Amniotic stem cell (primary cell): Measurements from ENCODE around the gene FAM3D.
"Not testable (repeated sequence)": the region's sequence is repeated elsewhere in the genome, so short reads cannot be mapped to it uniquely, and the experiment has no call there.

Experiments used
- DNase-seq: peaks from one replicate; lab custom pipeline; 2025; lab: John Stamatoyannopoulos, UW

Gene FAM3D, protein sequence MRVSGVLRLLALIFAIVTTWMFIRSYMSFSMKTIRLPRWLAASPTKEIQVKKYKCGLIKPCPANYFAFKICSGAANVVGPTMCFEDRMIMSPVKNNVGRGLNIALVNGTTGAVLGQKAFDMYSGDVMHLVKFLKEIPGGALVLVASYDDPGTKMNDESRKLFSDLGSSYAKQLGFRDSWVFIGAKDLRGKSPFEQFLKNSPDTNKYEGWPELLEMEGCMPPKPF

DNA sequence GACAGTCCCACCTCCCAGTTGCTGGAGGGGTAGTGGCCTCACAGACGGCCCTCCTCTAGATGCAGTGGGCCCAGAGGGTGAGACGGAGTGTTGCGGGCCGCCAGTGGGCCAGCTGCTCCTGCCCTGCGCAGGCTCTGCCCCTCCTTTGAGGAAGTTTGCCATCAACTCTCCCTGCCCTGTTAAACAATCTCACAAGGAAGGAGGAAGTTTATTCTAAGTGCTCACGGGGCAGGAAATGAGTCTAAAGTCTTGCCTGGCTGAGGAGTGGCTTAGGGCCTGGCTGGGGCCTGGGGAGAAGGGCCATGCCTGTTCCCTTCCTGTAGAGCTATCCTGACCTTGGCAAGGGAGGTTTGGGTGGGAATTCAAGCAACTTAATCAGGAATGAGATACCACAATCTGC is at the start of gene FAM3D:
Gene FAM3D (minus strand): TSS at position 92 of the 400 bp plus-strand sequence. CDS start 11,211 bp downstream, outside the sequence.
- DNase-seq, result no peak

DNA sequence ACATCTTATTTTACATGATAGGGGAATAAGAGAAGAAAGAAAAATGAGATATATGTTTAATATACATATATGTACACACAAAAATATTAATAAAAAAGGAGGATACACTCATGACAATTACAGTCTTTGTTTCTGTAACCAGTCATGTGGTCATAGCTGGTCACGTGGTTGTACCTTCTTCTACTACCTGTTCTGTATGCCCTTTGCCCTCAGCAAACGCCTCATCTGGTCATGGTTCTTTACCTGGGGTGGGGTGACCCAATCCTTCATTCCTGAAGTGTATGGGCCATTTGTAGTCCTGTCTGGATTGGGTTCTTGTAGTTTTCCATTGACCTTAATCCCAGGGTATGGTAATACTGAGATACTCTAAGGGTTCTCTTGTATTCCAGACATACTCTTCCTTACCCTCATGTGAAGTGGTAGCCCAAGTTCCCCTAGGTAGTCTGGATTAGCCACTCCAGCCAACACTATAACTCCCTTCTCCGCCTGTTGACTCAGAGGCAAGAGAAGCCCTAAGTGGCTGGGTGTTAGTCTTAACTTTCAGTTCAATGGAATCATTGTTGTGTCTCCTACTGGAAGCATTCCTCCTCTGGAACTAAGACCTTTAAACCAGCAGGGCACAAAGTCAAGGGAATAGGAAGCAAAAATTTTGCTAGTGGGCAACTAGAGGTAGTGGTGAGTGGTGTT is 47.3 kb upstream of the FAM3D start:
- DNase-seq, result no peak

DNA sequence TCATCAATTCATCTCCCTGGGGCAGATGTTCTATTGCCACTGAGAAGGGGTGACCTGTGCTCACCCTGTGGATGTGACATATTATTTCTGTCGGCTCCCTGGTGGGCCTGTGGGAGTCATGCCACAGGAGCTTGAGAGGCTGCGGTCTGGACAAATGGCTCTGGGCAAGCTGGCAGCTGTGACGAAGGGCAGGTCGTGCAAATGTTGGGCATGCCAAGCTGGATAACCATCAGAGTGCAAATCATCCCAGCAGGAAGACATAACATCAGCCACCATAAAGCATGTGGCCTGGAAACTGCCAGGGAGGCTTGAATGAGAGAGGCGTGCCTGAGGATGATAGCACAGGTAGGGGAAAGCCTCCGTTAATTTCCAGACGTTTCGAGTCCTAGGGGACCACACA is 45.3 kb upstream of the FAM3D start:
- no peak for DNase-seq

DNA sequence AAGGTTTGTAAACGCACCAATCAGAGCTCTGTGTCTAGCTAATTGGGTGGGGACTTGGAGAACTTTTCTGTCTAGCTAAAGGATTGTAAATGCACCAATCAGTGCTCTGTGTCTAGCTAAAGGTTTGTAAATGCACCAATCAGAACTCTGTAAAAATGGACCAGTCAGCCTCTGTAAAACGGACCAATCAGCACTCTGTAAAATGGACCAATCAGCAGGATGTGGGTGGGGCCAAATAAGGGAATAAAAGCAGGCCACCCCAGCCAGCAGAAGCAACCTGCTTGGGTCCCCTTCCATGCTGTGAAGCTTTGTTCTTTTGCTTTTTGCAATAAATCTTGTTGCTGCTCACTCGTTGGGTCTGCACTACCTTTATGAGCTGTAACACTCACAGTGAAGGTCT is 42.4 kb upstream of the FAM3D start:
- not testable (repeated sequence) for DNase-seq

DNA sequence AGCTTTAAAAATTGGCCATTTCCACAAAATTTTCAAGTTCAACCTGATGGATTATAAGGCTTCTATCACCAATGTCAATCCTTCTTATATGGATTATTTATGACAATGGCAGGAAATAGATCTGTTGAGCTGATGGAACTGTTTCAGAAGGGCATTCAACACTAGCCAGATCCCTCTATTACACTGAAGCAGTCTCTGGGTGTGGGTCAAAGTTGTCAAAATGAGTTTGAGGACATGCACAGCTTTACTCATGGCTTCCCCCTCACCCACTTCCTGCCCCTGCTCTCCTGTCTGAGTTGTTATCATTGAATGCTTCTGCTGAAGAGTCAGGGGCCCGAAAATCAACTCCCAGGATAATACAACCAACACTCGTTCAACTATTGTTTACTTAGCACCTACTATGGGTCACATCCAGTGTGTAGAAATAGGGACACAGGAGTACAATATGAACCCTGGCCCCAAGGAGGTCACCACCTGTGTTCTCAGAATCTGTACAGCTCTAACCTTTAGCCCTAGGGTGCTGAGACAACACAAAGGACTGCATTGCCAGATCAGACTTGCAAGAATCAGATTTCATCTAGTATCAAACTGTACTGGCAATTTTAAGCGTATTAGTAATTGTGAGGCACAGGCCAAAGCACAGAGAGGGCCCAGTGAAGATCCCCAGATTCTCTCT is 41.7 kb upstream of the FAM3D start:
- DNase-seq, result no peak

DNA sequence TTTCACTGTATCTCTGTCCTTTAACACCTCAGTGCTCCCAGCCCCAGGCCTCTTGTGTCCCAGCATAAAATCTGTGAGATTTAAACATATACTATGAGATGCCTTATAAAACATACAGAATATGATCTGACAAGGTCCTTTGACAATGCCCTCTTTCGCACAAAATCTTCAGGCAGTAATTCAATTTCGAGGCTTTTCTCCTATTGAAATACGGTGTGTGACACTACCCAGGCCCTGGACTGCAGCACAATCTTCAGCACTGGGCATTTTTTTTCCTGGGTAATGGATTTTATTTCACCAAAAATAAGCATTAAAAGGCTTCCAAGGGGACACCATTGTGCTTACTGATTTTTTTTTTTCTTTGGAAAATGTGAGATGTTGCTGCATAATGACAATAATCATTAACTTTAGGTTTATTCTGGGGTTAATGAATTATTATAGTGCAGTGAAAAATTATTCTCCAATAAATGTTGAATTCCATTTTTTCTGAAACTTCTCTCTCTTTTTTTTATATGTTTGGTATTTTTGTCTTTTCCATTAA is 40.9 kb upstream of the FAM3D start:
- DNase-seq, result no peak

DNA sequence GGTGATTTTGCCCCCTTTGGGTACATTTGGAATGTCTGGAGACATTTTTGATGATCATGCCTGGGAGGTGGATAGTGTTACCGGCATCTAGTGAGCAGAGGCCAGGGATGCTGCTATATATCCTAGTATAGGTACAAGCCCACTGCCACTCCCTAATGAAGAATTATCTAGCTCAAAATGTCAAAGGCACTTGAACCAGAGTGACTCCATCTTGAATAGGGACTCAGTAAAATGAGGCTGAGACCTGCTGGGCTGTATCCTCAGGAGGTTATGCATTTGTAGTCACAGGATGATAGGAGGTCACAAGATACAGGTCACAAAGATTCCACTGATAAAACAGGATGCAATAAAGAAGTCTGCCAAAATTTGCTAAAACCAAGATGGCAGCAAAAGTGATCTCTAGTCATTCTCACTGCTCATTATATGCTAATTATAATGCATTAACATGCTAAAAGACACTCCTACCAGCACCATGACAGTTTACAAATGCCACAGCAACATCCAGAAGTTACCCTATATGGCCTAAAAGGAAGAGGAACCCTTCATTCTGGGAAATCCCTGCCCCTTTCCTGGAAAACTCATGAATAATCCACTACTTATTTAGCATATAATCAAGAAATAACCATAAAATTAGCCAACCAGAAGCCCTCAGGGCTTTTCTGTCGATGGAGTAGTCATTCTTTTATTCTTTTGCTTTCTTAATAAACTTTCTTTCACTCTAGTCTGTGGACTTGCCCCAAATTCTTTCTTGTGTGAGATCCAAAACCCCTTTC is 40.0 kb upstream of the FAM3D start:
- DNase-seq, result no peak

DNA sequence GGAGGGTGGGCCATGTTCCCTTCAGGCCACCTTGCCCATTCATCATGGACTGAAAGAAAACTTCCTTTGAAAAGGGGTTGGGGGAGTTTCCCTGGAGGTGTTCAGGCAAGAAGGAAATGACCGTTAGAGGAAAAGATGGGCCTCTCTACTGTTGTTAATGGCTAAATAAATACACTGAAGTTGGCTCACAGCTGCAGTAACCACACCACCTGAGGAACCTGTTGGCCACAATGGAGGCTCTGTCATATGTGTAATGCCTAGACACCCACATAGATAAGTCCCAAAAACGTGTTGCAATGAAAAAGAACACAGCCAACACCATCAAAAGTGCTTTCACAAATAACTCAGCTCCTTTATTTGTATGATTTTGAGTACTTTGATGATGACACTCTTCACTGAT is 38.2 kb upstream of the FAM3D start:
- no peak for DNase-seq

DNA sequence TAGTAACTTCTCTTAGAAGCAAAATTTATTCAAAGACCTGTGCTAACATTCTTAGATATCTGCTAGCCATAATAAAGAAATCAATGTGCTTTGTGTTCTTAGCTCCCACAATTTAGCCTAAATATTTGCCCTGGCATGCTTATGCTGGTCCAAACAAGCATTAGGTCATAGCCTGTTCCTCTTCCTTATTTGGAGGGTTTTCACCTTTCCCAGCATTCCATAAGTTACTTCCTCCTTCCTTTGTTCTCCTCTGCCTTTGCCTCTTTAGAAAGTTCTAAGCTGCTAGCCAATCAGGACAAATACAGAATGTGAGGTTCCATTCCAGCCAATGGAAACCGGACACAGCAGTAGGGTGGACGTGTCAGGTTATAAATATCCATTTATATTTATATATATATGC is 37.7 kb upstream of the FAM3D start:
- DNase-seq, result not testable (repeated sequence)

DNA sequence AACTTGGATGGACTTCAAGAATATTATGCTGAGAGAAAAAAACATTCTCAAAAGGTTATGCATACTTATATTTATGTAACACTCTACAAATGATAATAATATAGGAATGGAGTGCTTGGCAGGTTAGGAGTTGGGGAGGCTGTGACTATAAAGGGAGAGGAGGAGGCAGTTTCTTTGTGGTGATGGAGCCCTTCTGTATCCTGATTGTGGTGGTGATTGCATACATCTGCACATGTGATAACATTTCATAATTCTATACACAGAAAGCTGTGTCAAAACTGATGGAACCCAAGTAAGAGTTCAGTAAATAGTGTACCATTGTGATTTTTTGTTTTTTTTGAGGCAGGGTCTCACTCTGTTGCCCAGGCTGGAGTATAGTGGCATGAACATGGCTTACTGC is 31.7 kb upstream of the FAM3D start:
- no peak for DNase-seq

DNA sequence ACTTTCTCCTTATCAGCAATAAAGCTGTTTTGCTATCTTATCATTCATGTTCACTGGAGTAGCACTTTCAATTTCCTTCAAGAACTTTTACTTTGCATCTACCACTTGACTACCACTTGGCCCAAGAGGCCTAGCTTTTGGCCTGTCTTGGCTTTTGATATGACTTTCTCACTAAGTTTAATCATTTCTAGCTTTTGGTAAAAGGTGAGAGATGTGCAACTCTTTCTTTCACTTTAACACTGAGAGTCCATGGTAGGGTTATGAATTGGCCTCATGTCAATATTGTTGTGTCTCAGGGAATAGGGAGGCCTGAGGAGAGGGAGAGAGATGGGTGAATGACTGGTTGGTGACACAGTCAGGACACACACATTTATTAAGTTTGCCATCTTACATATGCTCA is 31.0 kb upstream of the FAM3D start:
- DNase-seq, result no peak

DNA sequence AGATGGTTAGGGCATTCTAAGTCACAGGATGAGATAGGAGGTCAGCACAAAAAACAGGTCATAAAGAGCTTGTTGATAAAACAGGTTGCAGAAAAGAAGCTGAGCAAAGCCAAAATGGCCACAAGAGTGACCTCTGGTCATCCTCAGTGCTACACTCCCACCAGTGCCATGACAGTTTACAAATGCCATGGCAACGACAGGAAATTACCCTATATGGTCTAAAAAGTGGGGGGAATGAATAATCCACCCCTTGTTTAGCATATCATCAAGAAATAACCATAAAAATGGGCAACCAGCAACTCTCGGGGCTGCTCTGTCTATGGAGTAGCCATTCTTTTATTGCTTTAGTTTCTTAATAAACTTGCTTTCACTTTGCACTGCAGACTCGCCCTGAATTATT is 30.2 kb upstream of the FAM3D start:
- not testable (repeated sequence) for DNase-seq

DNA sequence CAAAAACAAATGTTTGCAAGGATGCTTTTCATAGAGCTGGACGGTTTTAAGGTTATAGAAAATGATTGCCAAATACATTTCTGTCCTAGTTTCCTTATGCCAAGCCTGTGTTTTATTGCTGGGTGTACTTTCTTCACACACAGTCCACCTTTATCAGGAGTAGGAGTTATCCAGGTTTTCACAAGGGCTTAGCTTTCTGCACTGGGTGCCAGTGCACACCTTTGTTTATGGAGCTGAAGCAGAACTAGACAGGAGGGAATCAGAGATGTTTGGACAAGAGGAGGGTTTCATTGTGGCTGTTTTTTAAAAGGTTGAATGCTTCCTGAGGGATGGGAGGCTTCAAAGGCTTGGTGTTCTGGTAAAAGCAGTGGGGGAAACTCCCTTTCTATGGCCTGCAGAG is 29.5 kb upstream of the FAM3D start:
- no peak for DNase-seq

DNA sequence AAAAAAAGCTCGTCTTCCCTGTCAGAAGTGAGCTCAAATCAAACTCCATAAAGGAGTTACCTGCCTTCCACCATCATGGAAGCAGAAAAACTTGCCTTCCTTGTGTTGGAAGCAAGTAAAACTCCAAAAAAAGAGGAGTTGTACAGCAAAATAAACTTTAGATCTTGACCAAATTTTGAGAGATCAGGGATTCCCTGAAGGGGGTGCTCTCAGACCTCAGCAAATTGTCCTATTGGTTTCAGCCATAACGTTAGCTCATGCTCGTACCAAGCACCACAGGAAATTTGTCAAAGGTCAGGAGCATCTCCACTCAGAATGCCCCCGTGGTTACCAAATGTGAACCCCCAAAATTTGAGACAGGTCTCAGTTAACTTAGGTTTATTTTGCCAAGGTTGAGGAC is 28.7 kb upstream of the FAM3D start:
- not testable (repeated sequence) for DNase-seq

DNA sequence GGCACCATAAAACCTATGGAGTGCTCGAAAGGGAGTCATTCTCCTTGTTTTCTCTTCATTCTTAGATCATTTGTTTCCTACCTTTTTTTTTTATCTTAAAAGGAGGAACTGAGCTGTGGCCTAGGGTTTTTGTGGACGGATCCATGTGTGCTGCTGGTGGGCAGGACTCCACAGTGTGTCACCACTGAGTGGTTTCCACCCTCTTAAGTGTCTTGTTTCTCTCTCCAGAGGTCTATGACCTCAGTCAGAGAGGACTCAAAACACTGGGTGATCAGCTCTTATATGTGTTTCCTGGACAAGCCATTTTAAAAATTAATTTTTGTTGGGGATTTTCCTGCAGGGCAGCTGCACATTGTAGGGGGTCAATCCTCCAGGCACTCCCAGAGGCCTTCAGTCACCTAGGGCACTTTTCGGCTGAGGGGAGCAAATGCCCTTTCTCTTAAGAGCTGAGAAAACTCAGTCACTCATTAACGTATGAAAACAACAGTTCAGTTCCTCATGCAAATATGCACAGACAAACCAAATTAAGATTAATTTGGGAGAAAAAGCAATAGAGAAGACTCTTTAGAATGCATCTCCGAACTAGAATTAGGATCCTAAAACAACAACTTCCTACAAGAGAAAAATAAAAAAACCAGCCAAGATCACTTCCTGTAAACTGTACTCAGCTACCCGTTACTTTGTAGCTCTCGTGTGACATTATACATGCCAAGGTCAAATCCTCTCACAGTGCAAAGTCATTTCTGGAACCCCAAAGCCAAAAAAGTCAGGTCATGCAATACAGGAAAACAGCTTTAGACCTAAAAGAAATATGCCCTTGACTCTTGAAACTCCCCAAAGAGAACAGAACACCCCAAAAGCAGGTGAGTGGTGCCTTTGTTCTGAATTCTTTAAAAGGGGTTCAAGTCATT is 27.6 kb upstream of the FAM3D start:
- no peak for DNase-seq

DNA sequence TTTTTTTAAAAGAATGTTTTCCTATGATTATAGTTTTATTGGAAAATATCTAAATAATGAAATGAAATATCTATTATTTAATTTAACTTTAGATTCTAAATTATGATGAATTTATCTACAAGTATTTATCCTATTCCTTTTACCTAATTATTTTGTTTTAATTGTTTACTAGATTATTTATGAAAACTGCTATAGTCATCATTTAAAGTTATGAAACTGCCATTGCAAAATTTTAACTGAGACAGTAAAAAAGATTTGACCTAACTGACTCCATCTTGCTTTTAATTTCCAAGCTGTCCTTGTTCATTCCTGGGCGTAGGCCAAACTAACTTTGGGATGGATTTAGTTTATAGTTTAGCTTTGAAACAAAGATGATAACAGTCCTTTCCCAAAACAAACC is 25.9 kb upstream of the FAM3D start:
- DNase-seq, result no peak

DNA sequence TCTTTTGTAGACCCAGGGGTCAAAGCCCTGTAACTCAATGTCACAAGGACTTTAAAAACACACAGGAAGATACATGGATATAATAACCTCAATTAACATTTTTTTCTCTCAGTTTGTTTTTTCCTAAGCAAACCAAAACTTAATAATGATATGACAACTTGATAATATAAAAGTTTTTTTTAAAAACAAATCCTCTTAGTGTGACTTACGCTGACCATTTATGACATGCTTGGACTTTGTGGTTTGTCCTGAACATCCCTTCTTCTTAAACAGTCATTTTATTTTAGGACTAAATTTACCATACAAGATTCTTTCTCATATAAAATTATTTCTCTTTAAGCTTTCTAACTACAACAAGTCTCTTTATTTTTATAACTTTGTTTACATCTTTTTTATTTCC is 25.4 kb upstream of the FAM3D start:
- DNase-seq, result no peak

DNA sequence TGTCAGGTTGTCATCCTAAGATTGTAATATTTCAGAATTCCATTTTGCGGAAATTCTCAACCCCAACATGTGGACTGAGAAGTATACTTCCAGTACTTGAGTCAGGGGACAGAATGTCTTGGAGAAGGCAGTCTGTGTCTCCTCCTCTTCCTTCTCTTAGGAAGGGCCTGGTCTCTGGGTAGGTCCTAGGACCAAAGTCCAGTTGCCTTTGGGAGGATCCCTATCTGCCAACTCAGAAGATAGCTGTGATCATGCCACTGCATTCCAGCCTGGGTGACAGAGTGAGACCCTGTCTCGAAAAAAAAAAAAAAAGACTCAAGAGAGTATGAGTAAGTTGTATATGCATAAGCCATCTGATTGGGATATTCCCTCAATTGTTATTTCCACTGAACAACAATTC is 23.9 kb upstream of the FAM3D start:
- no peak for DNase-seq

DNA sequence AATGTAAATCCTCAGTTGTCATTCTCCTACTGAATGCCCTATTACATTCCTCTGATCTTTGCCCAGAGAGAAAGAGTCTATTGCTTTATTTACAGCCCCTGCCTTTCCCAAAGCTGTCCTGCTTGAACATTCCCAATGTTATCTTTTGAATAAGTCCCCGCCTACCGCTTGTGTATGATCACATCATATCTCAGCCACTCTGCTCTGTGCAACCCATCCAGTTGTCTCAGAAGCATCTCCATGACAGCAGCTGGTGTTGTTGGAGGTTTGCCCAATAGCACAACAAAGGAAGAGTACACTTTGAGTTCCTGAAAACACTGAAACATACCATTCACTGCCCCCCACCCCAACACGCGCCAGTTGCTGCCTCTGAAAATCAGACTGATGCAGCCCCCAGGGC is 22.0 kb upstream of the FAM3D start:
- no peak for DNase-seq

DNA sequence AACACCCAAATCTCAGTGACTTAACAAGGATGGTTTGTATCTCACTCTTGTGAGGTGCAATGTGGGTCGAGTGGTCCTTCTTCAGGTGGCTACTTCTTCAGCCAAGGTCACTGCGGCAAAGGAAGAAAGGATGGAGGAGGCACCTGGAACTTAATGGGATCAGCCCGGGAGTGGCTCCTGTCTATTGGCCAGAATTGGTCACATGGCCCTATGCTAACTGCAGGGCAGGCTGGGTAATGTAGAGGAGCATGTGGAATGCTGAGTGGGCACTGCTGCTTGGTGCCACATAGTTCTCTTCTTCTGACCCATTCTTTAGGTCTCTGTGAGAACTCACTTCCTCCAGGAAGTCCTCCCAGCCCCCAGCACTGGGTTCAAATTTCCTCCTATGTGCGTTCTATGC is 20.3 kb upstream of the FAM3D start:
- no peak for DNase-seq

DNA sequence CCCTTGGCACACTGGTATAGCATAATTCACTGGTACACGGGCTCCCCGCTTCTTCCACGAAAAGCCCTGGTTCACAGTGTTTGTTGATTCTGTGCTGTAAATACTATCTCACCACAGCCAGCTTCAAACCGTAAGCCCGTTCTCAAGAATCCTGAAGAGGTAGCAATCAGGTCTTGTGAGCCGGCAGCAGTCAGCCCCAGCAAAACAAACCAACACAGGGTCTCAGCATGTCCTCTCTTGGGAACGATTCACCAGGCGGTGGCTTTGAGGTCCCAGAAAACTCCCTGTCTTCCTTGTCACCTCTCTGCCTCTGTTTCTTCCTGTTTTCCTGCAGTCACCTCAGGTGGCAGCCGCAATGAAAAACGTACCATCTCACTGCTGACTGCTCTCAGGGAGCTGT is 19.1 kb upstream of the FAM3D start:
- no peak for DNase-seq
